ENCODE measurements around the gene ATG4C.

Gene ATG4C

GRCh38 chr1:62897788-62898187, 113.9 kb downstream of the ATG4C start:
- no peak overlapping the region for H3K4me3 ChIP-seq (ENCODE audit: low read depth, low read length, poor library complexity, severe bottlenecking)
- H3K9ac ChIP-seq (ENCODE audit: low read length) = no peak overlapping the region
- no peaks in the 10 kb centered on the region for H3K27me3 ChIP-seq (ENCODE audit: insufficient read depth, low read length)
- H3F3A ChIP-seq (ENCODE audit: insufficient read depth, low read length) = no peaks in the 10 kb centered on the region
- no peaks in the 10 kb centered on the region for H3K4me1 ChIP-seq (ENCODE audit: insufficient read depth, low read length, severe bottlenecking)
- H2AFZ ChIP-seq (ENCODE audit: low read length) = no peak overlapping the region
- no peak overlapping the region for H3K4me2 ChIP-seq (ENCODE audit: low read length)
- H3K9me2 ChIP-seq (ENCODE audit: low read depth, low read length) = no peaks in the 10 kb centered on the region
- no peaks in the 10 kb centered on the region for H3K36me3 ChIP-seq (ENCODE audit: insufficient read depth, low read length)
- H3K9me3 ChIP-seq (ENCODE audit: low read length) = no peaks in the 10 kb centered on the region
- TF ChIP-seq EZH2 (IDR thresholded peaks at IDR 0.05; ENCODE audit: borderline replicate concordance, low read length) = no peak
- TF ChIP-seq, protein P1, sequence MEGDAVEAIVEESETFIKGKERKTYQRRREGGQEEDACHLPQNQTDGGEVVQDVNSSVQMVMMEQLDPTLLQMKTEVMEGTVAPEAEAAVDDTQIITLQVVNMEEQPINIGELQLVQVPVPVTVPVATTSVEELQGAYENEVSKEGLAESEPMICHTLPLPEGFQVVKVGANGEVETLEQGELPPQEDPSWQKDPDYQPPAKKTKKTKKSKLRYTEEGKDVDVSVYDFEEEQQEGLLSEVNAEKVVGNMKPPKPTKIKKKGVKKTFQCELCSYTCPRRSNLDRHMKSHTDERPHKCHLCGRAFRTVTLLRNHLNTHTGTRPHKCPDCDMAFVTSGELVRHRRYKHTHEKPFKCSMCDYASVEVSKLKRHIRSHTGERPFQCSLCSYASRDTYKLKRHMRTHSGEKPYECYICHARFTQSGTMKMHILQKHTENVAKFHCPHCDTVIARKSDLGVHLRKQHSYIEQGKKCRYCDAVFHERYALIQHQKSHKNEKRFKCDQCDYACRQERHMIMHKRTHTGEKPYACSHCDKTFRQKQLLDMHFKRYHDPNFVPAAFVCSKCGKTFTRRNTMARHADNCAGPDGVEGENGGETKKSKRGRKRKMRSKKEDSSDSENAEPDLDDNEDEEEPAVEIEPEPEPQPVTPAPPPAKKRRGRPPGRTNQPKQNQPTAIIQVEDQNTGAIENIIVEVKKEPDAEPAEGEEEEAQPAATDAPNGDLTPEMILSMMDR (IDR thresholded peaks at IDR 0.05; ENCODE audit: low read length) = no peak
- H3K79me2 ChIP-seq (ENCODE audit: insufficient read depth, low read length) = no peaks in the 10 kb centered on the region
- no peaks in the 10 kb centered on the region for H4K20me1 ChIP-seq (ENCODE audit: insufficient read depth, low read length)
- no peak overlapping the region for H3K27ac ChIP-seq (ENCODE audit: low read depth, low read length, poor library complexity, severe bottlenecking)

DNA sequence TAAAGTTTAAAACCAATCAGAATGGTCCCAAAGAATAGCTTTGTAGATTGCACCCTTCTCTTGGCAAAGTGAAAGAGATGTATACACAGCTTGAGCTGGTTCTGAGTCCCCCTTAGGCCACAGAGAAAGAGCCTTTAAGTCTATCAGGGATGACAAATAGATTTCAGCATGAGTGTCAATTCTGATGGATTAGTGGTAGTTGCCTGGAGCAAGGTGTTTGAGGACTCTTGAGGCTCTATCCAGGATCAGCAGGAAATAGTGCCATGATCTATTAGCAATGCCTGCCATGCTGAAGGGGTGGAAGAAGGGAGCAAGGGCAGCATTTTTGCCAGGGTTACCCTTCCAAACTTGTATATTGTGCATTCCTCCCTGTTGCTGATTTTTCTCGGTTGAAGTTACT, 116.6 kb downstream of the ATG4C start:
- H3K9ac ChIP-seq (ENCODE audit: low read length) = no peak overlapping the region
- no peaks in the 10 kb centered on the region for H3K4me1 ChIP-seq (ENCODE audit: insufficient read depth, low read length, severe bottlenecking)
- H3K79me2 ChIP-seq (ENCODE audit: insufficient read depth, low read length) = no peaks in the 10 kb centered on the region
- no peaks in the 10 kb centered on the region for H3K9me3 ChIP-seq (ENCODE audit: low read length)
- no peak overlapping the region for H3K27ac ChIP-seq (ENCODE audit: low read depth, low read length, poor library complexity, severe bottlenecking)
- H2AFZ ChIP-seq (ENCODE audit: low read length) = no peak overlapping the region
- no peaks in the 10 kb centered on the region for H3K27me3 ChIP-seq (ENCODE audit: insufficient read depth, low read length)
- TF ChIP-seq, protein P1 (IDR thresholded peaks at IDR 0.05; ENCODE audit: low read length) = no peak
- TF ChIP-seq EZH2 (IDR thresholded peaks at IDR 0.05; ENCODE audit: borderline replicate concordance, low read length) = no peak
- H3F3A ChIP-seq (ENCODE audit: insufficient read depth, low read length) = no peaks in the 10 kb centered on the region
- H3K4me3 ChIP-seq (ENCODE audit: low read depth, low read length, poor library complexity, severe bottlenecking) = no peak overlapping the region
- H3K9me2 ChIP-seq (ENCODE audit: low read depth, low read length) = no peaks in the 10 kb centered on the region
- H4K20me1 ChIP-seq (ENCODE audit: insufficient read depth, low read length) = no peaks in the 10 kb centered on the region
- no peaks in the 10 kb centered on the region for H3K36me3 ChIP-seq (ENCODE audit: insufficient read depth, low read length)
- H3K4me2 ChIP-seq (ENCODE audit: low read length) = no peak overlapping the region

DNA sequence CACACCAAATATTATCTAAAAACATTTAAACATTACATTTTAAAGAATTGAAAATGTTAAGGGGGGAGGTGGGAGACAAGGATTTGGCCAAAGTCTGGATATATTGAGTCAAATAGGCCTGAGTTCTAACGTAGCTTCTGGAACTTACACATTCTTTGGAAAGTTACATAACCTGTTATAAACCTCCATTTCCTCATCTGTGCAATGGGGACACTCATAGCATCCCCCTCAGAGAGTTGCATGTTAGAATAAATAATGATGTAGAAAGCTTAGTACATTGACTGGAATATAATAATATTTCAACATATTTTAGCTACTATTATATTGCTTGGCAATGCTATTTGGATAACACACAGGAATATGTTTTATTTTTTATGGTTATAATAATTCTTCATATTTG, 117.7 kb downstream of the ATG4C start:
- Histone ChIP-seq H2AFZ (ENCODE audit: low read length) (no peak overlapping the region), H4K20me1 (ENCODE audit: insufficient read depth, low read length) (no peaks in the 10 kb centered on the region), H3K9me3 (ENCODE audit: low read length) (no peaks in the 10 kb centered on the region), H3K27ac (ENCODE audit: low read depth, low read length, poor library complexity, severe bottlenecking) (no peak overlapping the region), H3K9me2 (ENCODE audit: low read depth, low read length) (no peaks in the 10 kb centered on the region), H3K9ac (ENCODE audit: low read length) (no peak overlapping the region), H3K79me2 (ENCODE audit: insufficient read depth, low read length) (no peaks in the 10 kb centered on the region), H3F3A (ENCODE audit: insufficient read depth, low read length) (no peaks in the 10 kb centered on the region), H3K4me1 (ENCODE audit: insufficient read depth, low read length, severe bottlenecking) (no peaks in the 10 kb centered on the region), H3K4me3 (ENCODE audit: low read depth, low read length, poor library complexity, severe bottlenecking) (no peak overlapping the region), H3K36me3 (ENCODE audit: insufficient read depth, low read length) (no peaks in the 10 kb centered on the region), H3K4me2 (ENCODE audit: low read length) (no peak overlapping the region), H3K27me3 (ENCODE audit: insufficient read depth, low read length) (no peaks in the 10 kb centered on the region)
- no peak for TF ChIP-seq EZH2 (IDR thresholded peaks at IDR 0.05; ENCODE audit: borderline replicate concordance, low read length)
- TF ChIP-seq, protein P1 (IDR thresholded peaks at IDR 0.05; ENCODE audit: low read length) = no peak
